Ascending aorta (tissue), 2 donors: ENCODE data around the gene DOCK9. TPM values are rescaled to one million over a fixed set of nuclear protein-coding genes. Genes with fewer than 3 reads are reported as not detected.

ENCODE experiments used
- DNase-seq, 2 donors: peaks; one replicate each; pipeline ENCODE4 v3.0.0-alpha.2; 2019; ENCODE audit warnings: low spot score in 2 of 2
- H3K27ac ChIP-seq, 2 donors: fragments of 200-600 bp; sonication (generic); one replicate each; pipeline ENCODE4 v1.5.1; 2016 to 2017; ENCODE audit warnings: mild to moderate bottlenecking in 1 of 2
- H3K27me3 ChIP-seq: fragments of 200-600 bp; sonication (generic); one replicate; pipeline ENCODE4 v1.5.1; 2017
- H3K36me3 ChIP-seq, 2 donors: fragments of 200-600 bp; sonication (generic); one replicate each; pipeline ENCODE4 v1.5.1; 2016
- H3K4me1 ChIP-seq, 2 donors: fragments of 200-600 bp; sonication (generic); one replicate each; pipeline ENCODE4 v1.5.1; 2016 to 2017; ENCODE audit warnings: mild to moderate bottlenecking in 1 of 2
- H3K4me3 ChIP-seq, 2 donors: fragments of 200-600 bp; sonication (generic); one replicate each; pipeline ENCODE4 v1.5.1; 2016 to 2017; ENCODE audit warnings: mild to moderate bottlenecking in 1 of 2
- H3K9me3 ChIP-seq, 2 donors: fragments of 200-600 bp; sonication (generic); one replicate each; pipeline ENCODE4 v1.5.1; 2016
- intact Hi-C: fragments of 100-400 bp; cut with DNase I; formaldehyde crosslinking; loops from one replicate; pipeline ENCODE4 v1.15.1; 2023
- total RNA-seq: library from RNA; depleted of rRNA; stranded (reverse); fragments of >200 nt; gene quantifications from one replicate; pipeline ENCODE4 v1.1.0, GENCODE V29; 2016
- TF ChIP-seq, protein P1 (sequence below), 3 experiments: fragments of 200-600 bp in 2 of 3; fragments of 450-650 bp in 1 of 3; sonication (generic) in 2 of 3; IDR thresholded peaks; one replicate each; pipeline ENCODE4 v1.5.1; 2016 to 2019; ENCODE audit warnings: antibody characterized with exemption in 3 of 3, mild to moderate bottlenecking in 1 of 3, moderate library complexity in 1 of 3

DOCK9 gene
- total RNA-seq, 1 donor from 2014 or later: 88.2 TPM

DNA sequence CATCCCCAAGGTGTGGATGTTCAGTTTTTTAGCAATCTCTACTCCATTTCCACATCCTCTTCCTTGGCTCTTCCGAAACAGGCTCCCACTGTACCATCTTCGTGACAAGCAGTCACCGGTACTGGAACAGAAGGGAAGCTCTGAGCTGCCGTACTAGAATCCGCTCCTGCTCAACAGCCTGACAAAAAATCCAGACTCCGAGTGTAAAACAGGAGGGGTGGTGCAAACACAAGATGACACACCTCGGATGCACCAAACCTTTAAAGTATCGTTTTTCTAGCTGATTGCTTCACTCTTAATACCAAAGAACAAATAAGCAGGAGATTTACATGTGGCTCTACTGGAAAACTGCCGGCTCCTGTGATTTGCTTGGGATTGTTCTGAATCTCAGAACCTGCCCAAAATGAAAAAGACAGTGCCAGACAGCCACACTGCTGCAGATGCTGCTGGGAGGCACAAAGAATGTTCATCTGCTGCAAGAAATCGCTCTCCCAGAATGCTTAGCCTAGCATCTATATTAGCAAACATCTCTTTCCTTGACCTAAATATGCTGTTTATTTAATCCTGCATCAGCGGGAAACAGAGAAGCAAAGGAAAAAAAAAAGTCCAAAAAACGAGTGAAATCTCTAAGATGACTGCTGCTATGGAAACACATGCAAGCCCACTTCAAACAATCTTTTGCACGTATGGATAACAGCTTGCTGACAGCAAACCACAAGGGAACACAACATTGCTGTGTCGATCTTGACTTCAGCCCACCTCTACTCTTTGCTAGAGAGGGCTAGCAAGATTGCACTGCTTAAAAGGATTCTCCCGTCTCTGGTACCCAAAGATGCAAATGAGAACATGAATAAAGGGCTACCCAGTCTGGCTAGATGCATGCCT is 38.0 kb upstream of the DOCK9 start:
- Histone ChIP-seq H3K9me3 (no peaks in the 10 kb centered on the region), H3K36me3 (no peaks in the 10 kb centered on the region), H3K4me1 (no peaks in the 10 kb centered on the region), H3K27ac (no peak overlapping the region), H3K27me3 (no peaks in the 10 kb centered on the region), H3K4me3 (no peak overlapping the region)
- no peak for DNase-seq
- intact Hi-C loops: no loop called here
- TF ChIP-seq, protein P1, sequence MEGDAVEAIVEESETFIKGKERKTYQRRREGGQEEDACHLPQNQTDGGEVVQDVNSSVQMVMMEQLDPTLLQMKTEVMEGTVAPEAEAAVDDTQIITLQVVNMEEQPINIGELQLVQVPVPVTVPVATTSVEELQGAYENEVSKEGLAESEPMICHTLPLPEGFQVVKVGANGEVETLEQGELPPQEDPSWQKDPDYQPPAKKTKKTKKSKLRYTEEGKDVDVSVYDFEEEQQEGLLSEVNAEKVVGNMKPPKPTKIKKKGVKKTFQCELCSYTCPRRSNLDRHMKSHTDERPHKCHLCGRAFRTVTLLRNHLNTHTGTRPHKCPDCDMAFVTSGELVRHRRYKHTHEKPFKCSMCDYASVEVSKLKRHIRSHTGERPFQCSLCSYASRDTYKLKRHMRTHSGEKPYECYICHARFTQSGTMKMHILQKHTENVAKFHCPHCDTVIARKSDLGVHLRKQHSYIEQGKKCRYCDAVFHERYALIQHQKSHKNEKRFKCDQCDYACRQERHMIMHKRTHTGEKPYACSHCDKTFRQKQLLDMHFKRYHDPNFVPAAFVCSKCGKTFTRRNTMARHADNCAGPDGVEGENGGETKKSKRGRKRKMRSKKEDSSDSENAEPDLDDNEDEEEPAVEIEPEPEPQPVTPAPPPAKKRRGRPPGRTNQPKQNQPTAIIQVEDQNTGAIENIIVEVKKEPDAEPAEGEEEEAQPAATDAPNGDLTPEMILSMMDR (IDR thresholded peaks at IDR 0.05): no peak

DNA sequence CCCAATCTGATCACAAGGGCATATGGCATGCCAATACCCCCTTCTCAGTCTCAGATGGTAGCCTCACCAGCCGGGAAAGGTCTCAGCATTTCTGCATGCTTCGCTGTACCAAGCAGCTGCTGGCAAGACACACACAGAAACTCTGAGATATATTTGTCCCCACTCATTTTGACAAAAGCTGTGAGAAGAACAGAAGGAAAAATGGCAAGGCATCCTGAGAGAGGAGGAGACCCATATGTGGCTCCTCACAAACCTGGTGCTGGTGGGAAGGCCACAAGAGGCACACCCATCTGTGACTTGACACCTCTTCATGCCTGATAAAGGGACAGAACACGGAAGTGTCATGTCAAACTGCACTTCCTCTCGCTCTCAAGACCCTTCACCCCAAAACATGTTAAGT is 36.7 kb upstream of the DOCK9 start:
- Histone ChIP-seq H3K36me3 (no peaks in the 10 kb centered on the region), H3K27ac (no peak overlapping the region), H3K4me1 (no peaks in the 10 kb centered on the region), H3K4me3 (no peak overlapping the region), H3K9me3 (no peaks in the 10 kb centered on the region), H3K27me3 (no peaks in the 10 kb centered on the region)
- no peak for DNase-seq
- intact Hi-C loops: no loop called here
- TF ChIP-seq, protein P1 (IDR thresholded peaks at IDR 0.05): no peak

DNA sequence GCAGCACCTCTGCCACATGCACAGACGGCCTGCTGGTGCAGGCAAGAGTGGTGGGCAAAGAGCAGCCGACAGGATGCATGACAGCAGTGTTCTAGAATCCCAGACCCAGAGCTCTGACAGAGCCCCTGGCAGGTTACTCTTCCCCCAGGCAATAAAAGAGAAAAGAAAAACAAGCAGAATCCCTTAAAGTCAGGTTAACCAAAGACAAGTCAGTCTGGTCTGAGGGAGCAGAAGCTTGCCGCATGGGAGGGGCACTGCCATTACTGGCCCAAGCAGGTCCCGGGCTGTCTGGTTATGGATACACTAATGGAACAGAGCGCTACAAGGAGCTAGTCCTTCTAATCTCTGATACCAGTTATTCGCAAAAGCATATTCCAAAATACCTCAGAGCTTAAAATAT is 36.1 kb upstream of the DOCK9 start:
- Histone ChIP-seq H3K4me3 (no peak overlapping the region), H3K4me1 (no peaks in the 10 kb centered on the region), H3K27me3 (no peaks in the 10 kb centered on the region), H3K9me3 (no peaks in the 10 kb centered on the region), H3K27ac (no peak overlapping the region), H3K36me3 (no peaks in the 10 kb centered on the region)
- TF ChIP-seq, protein P1 (IDR thresholded peaks at IDR 0.05): no peak
- intact Hi-C loops: no loop called here
- no peak for DNase-seq

GRCh38 chr13:99012539-99012938 is 34.7 kb upstream of the DOCK9 start:
- peaks cover 0 to under 1% of the 10 kb centered on the region in 2 donors for H3K4me1 ChIP-seq
- no peak overlapping the region for H3K4me3 ChIP-seq

DNA sequence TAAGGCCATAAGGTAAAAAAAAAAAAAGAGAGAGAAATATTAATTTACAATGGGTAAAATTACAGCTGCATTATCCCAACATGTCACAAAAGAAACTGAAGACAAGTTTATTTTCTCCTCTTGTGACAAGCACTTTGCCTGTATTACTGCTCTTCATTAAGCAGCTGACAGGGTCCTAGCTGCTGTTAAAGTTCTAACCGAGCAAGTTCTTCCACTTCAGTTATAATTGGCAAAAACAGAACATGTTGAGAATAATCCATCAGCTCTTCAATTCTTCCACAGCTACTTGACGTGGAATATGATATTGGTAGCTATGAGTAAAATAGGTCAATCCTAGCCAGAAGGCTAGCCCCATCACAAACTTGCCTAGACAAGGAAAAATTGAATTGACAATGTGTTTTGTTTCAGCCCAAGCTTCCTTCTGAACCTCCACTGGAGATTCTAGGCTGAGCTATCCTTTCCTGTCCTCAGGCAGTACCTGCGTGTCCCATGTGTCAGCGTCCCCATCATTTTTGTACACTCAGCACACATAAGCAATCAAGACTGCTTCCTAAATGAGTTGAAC is 32.2 kb upstream of the DOCK9 start:
- DNase-seq: no peak
- intact Hi-C loops: no loop called here
- no peaks in the 10 kb centered on the region for H3K9me3 ChIP-seq

More at GRCh38 chr13:99012539-99012938, 34.7 kb upstream of the DOCK9 start:
- no peak for DNase-seq
- Histone ChIP-seq H3K27me3 (no peaks in the 10 kb centered on the region), H3K36me3 (no peaks in the 10 kb centered on the region), H3K27ac (no peak overlapping the region), H3K9me3 (no peaks in the 10 kb centered on the region)
- intact Hi-C loops: no loop called here
- TF ChIP-seq, protein P1 (IDR thresholded peaks at IDR 0.05): no peak

More for the DNA sequence above, 32.2 kb upstream of the DOCK9 start:
- no peaks in the 10 kb centered on the region for H3K36me3 ChIP-seq
- H3K4me1 ChIP-seq: peaks cover 0 to 6% of the 10 kb centered on the region in 2 donors
- H3K4me3 ChIP-seq: no peak overlapping the region
- TF ChIP-seq, protein P1 (IDR thresholded peaks at IDR 0.05): no peak
- H3K27me3 ChIP-seq: no peaks in the 10 kb centered on the region
- H3K27ac ChIP-seq: no peak overlapping the region
